WI38 (cell line): ENCODE measurements around the gene PILRB.
"Not testable (repeated sequence)": the region's sequence is repeated elsewhere in the genome, so short reads cannot be mapped to it uniquely, and the experiment has no call there.

Source experiments
- H3K4me3 ChIP-seq: 2 replicates; pipeline ENCODE4 v1.5.1; 2011; ENCODE audit warnings: low read depth, mild to moderate bottlenecking, control low read depth, low read length
- CTCF ChIP-seq: IDR thresholded peaks from 2 replicates; pipeline ENCODE4 v1.5.1; 2012; ENCODE audit warnings: low read depth, mild to moderate bottlenecking, control low read depth, low read length

Gene PILRB

DNA sequence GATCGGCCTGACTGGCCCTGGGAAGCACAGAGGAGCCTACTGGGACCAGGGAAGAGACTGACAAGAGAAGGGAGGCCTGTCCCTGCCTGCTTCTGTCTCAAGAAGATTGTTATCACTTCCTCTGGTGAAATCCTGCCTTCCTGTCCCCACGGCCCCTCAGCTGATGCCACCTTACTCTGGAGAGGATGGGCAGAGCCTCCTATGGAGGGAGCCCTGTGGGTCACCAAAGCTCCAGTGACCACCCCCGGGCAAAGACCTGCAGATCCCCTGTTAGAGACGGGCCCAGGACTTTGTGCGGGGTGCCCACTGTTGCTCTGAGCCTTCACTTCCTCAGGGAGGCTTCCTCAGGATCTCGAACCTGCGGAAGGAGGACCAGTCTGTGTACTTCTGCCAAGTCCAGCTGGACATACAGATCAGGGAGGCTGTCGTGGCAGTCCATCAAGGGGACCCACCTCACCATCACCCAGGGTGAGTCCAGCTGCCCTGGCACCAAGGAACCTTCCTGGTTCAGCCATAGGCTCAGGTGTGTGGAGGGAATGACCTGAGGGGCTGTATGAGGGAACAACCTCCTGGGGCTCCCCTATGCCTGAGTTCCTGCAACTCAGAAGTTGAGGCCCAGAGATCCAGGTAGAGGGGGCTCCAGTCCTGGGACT is 1.4 kb upstream of the PILRB start:
- no peak overlapping the region for H3K4me3 ChIP-seq
- no peak for TF ChIP-seq CTCF

DNA sequence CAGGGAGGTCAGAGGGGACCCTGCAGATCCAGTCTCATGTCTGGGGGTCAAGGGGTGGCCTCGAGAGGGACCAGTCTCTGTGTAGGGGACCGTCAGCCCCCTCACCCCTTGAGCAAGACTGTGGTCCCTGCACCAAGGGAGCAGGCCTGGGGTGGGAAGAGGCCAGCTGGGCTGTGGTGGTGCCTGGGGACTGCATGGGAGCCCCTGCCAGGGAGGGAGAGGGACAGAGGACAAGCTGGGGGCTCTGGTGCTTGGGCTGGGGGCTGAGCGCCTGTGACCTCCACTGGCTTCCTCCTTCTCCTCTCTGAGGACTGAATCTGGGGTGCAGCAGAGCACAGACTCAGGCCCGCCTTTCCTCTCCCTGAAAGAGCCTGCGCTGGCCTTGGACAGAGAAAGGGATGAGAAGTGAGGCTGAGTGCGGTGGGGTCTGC is 771 bp upstream of the PILRB start:
- H3K4me3 ChIP-seq: no peak overlapping the region
- no peak for TF ChIP-seq CTCF

GRCh38 chr7:100358857-100359212 is 918 bp downstream of the PILRB start:
- no peak overlapping the region for H3K4me3 ChIP-seq
- TF ChIP-seq CTCF: no peak

DNA sequence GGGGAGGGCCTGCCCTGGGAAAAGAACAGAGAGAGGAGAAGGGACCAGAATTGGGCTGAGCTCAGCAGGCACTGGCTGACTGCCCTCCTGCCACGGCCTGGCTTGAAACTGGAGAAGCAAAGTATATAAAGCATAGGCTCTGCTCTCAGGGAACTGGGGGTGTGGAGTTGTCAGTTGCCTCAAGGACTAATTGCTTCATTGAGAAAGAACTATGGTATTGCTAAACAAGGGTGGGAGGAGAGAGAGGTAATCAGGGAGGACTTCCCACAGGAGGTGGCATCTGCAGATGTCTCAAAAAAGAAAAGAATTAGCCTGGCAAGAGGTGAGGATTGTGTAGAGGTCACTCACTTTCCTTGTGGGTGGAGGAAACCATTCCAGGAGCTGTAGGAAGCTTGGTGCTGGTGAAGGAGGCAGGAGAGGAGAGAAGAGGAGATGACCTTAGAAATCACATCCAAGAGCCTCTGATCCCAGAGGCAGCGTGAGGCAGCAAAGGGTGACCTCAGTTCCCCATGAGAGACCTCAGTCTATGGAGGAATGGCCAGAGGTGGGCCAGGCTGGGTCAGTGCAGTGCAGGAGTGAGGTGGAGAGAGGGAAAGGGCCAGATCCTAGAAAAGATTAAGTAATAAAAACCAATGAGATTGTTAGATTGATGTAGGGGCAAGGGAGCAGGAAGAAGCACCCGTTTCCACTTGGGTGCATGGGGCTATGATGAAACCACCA is 2.4 kb downstream of the PILRB start:
- no peak for TF ChIP-seq CTCF
- H3K4me3 ChIP-seq: no peak overlapping the region

DNA sequence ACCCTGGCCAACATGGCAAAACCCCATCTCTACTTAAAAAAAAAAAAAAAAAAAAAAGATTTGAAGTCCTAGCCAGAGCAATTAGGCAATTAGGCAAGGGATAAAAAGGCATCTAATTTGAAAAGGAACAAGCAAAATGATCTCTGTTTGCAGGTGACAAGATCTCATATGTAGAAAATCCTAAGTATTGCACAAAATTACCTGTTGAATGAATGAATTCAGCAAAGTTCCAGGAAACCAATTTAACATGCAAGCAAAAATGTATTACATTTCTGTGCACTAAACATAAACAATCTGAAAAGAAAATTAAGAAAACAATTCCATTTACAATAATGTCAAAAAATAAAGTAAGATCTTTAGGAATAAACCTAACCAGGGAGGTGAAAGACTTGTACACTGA is 5.2 kb downstream of the PILRB start:
- TF ChIP-seq CTCF: no peak
- H3K4me3 ChIP-seq: no peak overlapping the region

GRCh38 chr7:100363797-100364196 is 5.9 kb downstream of the PILRB start:
- H3K4me3 ChIP-seq: not testable (repeated sequence)

DNA sequence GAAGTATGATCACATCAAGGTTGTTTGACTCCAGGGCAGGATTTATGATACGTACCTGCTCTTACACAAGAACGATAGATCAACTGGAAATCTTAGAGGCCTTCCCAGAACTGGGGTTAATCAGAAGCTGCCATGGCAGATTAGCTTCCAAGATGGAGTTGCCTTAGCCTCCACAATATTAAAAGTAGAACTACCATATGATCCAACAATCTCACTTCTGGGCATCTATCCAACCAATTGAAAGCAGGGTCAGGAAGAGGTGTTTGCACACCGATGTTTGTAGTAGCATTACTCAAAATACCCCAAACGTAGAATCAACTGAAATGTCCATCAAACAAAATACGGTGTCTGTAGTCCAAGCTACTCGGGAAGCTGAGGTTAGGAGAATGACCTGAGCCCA is 6.6 kb downstream of the PILRB start:
- H3K4me3 ChIP-seq: no peak overlapping the region
- no peak for TF ChIP-seq CTCF

GRCh38 chr7:100365998-100366367 is 8.1 kb downstream of the PILRB start:
- H3K4me3 ChIP-seq: not testable (repeated sequence)
